ENCODE measurements around the gene PKNOX2. TPM values are rescaled to one million over a fixed set of nuclear protein-coding genes. Genes with fewer than 3 reads are reported as not detected.

Gene PKNOX2
- total RNA-seq, 2 donors from 2014 or later: 5.5 to 6.9 TPM

- no peaks in the 10 kb centered on the region for H3K9me3 ChIP-seq
- TF ChIP-seq CTCF (IDR thresholded peaks at IDR 0.05): no peak
- H3K4me3 ChIP-seq: no peak overlapping the region
- no peak overlapping the region for H3K27ac ChIP-seq
- H3K36me3 ChIP-seq: no peaks in the 10 kb centered on the region
- no peaks in the 10 kb centered on the region for H3K27me3 ChIP-seq
- peaks cover 0 to 8% of the 10 kb centered on the region in 2 donors for H3K4me1 ChIP-seq
- DNase-seq (ENCODE audit: low spot score): no peak
These were observed 38.4 kb downstream of the PKNOX2 start for GRCh38 chr11:125202977-125203376.

GRCh38 chr11:125207866-125208425 is 43.4 kb downstream of the PKNOX2 start:
- Histone ChIP-seq H3K4me1 (peaks cover 0 to 19% of the 10 kb centered on the region in 2 donors), H3K27ac (no peak overlapping the region), H3K36me3 (no peaks in the 10 kb centered on the region), H3K9me3 (no peaks in the 10 kb centered on the region), H3K27me3 (no peaks in the 10 kb centered on the region), H3K4me3 (no peak overlapping the region)
- DNase-seq (ENCODE audit: low spot score): no peak
- no peak for TF ChIP-seq CTCF (IDR thresholded peaks at IDR 0.05)

- TF ChIP-seq CTCF (IDR thresholded peaks at IDR 0.05): no peak
- H3K9me3 ChIP-seq: no peaks in the 10 kb centered on the region
- H3K27ac ChIP-seq: no peak overlapping the region
- peaks cover 0 to 34% of the 10 kb centered on the region in 2 donors for H3K4me1 ChIP-seq
- H3K36me3 ChIP-seq: no peaks in the 10 kb centered on the region
- H3K27me3 ChIP-seq: no peaks in the 10 kb centered on the region
- H3K4me3 ChIP-seq: no peak overlapping the region
- DNase-seq (ENCODE audit: low spot score): no peak
These were observed 45.5 kb downstream of the PKNOX2 start for GRCh38 chr11:125210066-125210465.

- no peaks in the 10 kb centered on the region for H3K27me3 ChIP-seq
- TF ChIP-seq CTCF (IDR thresholded peaks at IDR 0.05): no peak
- DNase-seq (ENCODE audit: low spot score): no peak
- H3K4me1 ChIP-seq: peaks cover 0 to 47% of the 10 kb centered on the region in 2 donors
- no peak overlapping the region for H3K4me3 ChIP-seq
- no peaks in the 10 kb centered on the region for H3K36me3 ChIP-seq
- no peaks in the 10 kb centered on the region for H3K9me3 ChIP-seq
- H3K27ac ChIP-seq: peak overlapping the region; percentile 5 to 9
These were observed 46.8 kb downstream of the PKNOX2 start for GRCh38 chr11:125211191-125211947.

GRCh38 chr11:125211948-125212340 is 47.4 kb downstream of the PKNOX2 start:
- peaks cover 0 to 51% of the 10 kb centered on the region in 2 donors for H3K4me1 ChIP-seq
- no peaks in the 10 kb centered on the region for H3K36me3 ChIP-seq
- no peaks in the 10 kb centered on the region for H3K27me3 ChIP-seq
- no peak for TF ChIP-seq CTCF (IDR thresholded peaks at IDR 0.05)
- H3K4me3 ChIP-seq: no peak overlapping the region
- no peak for DNase-seq (ENCODE audit: low spot score)
- no peaks in the 10 kb centered on the region for H3K9me3 ChIP-seq
- peak overlapping the region; percentile 5 to 9 for H3K27ac ChIP-seq

Data from right atrium auricular region (tissue), 2 donors.